ENCODE data around the gene XXYLT1.

- no peak for TF ChIP-seq CTCF (IDR thresholded peaks at IDR 0.05 in 2 of 3, conservative IDR thresholded peaks at IDR 0.05 in 1 of 3; ENCODE audit: borderline replicate concordance in 1 of 3, insufficient read depth in 1 of 3, low read depth in 2 of 3, low read length in 2 of 3)
- no peak for TF ChIP-seq POLR2AphosphoS5 (IDR thresholded peaks at IDR 0.05; ENCODE audit: low read depth, low read length)
- no peak for TF ChIP-seq POLR2A (IDR thresholded peaks at IDR 0.05; ENCODE audit: borderline replicate concordance, extremely low read depth, insufficient read depth, insufficient read length)
- TF ChIP-seq REST (IDR thresholded peaks at IDR 0.05; ENCODE audit: low read depth) = no peak
- no peak for TF ChIP-seq YY1 (IDR thresholded peaks at IDR 0.05; ENCODE audit: extremely low read depth, insufficient replicate concordance, low read depth, low read length)
- TF ChIP-seq ZFX (IDR thresholded peaks at IDR 0.05) = no peak
- TF ChIP-seq EZH2 (IDR thresholded peaks at IDR 0.05) = no peak
- no peak for TF ChIP-seq FOSL1 (IDR thresholded peaks at IDR 0.05; ENCODE audit: low read depth)
- no peak for TF ChIP-seq SIN3A (IDR thresholded peaks at IDR 0.05; ENCODE audit: low read depth)
- no peak for TF ChIP-seq JUND (IDR thresholded peaks at IDR 0.05)
- TF ChIP-seq ATF3 (IDR thresholded peaks at IDR 0.05) = no peak
- no peak for TF ChIP-seq MAX (IDR thresholded peaks at IDR 0.05)
These were observed 139.8 kb downstream of the XXYLT1 start for GRCh38 chr3:195131176-195131575.

Data from HCT116 (cell line).